Stimulated activated CD4-positive, alpha-beta T cell treated with anti-CD3 and anti-CD28 coated beads, Interleukin-15, amount 100 ng/mL, for 1 hour (primary cell): ENCODE results near the gene RBM47.
"Not testable (repeated sequence)": the region's sequence is repeated elsewhere in the genome, so short reads cannot be mapped to it uniquely, and the experiment has no call there.

Source experiments
- DNase-seq, 2 donors: peaks; one replicate each; pipeline ENCODE4 v3.0.0-alpha.2; 2020; ENCODE audit warnings: low read depth in 1 of 2, low spot score in 1 of 2

The RBM47 gene

GRCh38 chr4:40454816-40455215 is 174.8 kb downstream of the RBM47 start:
- DNase-seq = no peak

GRCh38 chr4:40453912-40454311 is 175.8 kb downstream of the RBM47 start:
- no peak for DNase-seq

GRCh38 chr4:40448875-40449274 is 180.8 kb downstream of the RBM47 start:
- DNase-seq = no peak

- DNase-seq = no peak
Observed at GRCh38 chr4:40446839-40447238, 182.8 kb downstream of the RBM47 start.

- not testable (repeated sequence) for DNase-seq
Observed at GRCh38 chr4:40446261-40446750, 183.4 kb downstream of the RBM47 start.

- no peak for DNase-seq
Observed at GRCh38 chr4:40445671-40446070, 184.0 kb downstream of the RBM47 start.

- DNase-seq = no peak
Observed at GRCh38 chr4:40441430-40441829, 188.2 kb downstream of the RBM47 start.

- DNase-seq = no peak
Observed at GRCh38 chr4:40439519-40439918, 190.1 kb downstream of the RBM47 start.

GRCh38 chr4:40438384-40439026 is 191.2 kb downstream of the RBM47 start:
- DNase-seq = no peak

- no peak for DNase-seq
Observed at GRCh38 chr4:40437741-40438383, 191.8 kb downstream of the RBM47 start.

GRCh38 chr4:40435306-40435705 is 194.4 kb downstream of the RBM47 start:
- DNase-seq = not testable (repeated sequence)

- DNase-seq = no peak
Observed at GRCh38 chr4:40434126-40434687, 195.5 kb downstream of the RBM47 start.

GRCh38 chr4:40432504-40432903 is 197.2 kb downstream of the RBM47 start:
- DNase-seq = no peak

- DNase-seq = not testable (repeated sequence)
Observed at GRCh38 chr4:40427871-40428270, 201.8 kb downstream of the RBM47 start.

GRCh38 chr4:40427128-40427527 is 202.5 kb downstream of the RBM47 start:
- DNase-seq = no peak

- DNase-seq = no peak
Observed at GRCh38 chr4:40425799-40426574, 203.7 kb downstream of the RBM47 start.

- DNase-seq = no peak
Observed at GRCh38 chr4:40423735-40424134, 205.9 kb downstream of the RBM47 start.

- DNase-seq = no peak
Observed at GRCh38 chr4:40421839-40422708, 207.6 kb downstream of the RBM47 start.

GRCh38 chr4:40419231-40419912 is 210.3 kb downstream of the RBM47 start:
- DNase-seq = no peak
